Body of pancreas (tissue), 4 donors: Measurements from ENCODE around the gene COL4A2.

Experiments used
- POLR2A ChIP-seq, 3 donors: fragments of 450-650 bp; IDR thresholded peaks; one replicate each; pipeline ENCODE4 v1.6.1; 2016; ENCODE audit warnings: antibody characterized with exemption in 3 of 3, mild to moderate bottlenecking in 2 of 3
- TF ChIP-seq, protein P1 (sequence below), 7 experiments: fragments of 450-650 bp in 4 of 7; fragments of 200-600 bp in 3 of 7; sonication (generic) in 3 of 7; IDR thresholded peaks; one replicate each; pipeline ENCODE4 v1.5.1; 2016 to 2019; ENCODE audit warnings: antibody characterized with exemption in 7 of 7

DNA sequence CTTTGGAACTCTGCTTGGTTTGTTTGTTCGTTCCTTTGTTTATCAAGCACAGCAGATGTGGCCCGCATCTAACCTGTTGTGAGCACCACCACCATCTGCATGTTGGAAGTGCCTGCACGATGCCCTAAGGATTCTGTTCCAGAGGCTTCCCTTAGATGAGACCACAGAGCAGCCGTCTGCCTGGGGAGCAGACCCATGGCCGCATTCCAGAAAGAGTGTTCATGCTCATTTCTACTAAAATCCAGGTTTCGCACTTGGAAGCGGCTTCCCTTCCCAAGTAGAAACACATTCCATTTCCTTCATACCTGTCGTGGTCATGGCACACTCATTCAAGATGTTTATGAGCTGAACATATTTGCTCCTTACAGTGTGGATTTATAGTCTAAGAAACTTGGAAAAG lies 27.2 kb downstream of the COL4A2 start:
- no peak for TF ChIP-seq POLR2A (IDR thresholded peaks at IDR 0.05)
- TF ChIP-seq, protein P1, sequence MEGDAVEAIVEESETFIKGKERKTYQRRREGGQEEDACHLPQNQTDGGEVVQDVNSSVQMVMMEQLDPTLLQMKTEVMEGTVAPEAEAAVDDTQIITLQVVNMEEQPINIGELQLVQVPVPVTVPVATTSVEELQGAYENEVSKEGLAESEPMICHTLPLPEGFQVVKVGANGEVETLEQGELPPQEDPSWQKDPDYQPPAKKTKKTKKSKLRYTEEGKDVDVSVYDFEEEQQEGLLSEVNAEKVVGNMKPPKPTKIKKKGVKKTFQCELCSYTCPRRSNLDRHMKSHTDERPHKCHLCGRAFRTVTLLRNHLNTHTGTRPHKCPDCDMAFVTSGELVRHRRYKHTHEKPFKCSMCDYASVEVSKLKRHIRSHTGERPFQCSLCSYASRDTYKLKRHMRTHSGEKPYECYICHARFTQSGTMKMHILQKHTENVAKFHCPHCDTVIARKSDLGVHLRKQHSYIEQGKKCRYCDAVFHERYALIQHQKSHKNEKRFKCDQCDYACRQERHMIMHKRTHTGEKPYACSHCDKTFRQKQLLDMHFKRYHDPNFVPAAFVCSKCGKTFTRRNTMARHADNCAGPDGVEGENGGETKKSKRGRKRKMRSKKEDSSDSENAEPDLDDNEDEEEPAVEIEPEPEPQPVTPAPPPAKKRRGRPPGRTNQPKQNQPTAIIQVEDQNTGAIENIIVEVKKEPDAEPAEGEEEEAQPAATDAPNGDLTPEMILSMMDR (IDR thresholded peaks at IDR 0.05), result no peak
